Measurements from ENCODE around the gene BCL2.

DNA sequence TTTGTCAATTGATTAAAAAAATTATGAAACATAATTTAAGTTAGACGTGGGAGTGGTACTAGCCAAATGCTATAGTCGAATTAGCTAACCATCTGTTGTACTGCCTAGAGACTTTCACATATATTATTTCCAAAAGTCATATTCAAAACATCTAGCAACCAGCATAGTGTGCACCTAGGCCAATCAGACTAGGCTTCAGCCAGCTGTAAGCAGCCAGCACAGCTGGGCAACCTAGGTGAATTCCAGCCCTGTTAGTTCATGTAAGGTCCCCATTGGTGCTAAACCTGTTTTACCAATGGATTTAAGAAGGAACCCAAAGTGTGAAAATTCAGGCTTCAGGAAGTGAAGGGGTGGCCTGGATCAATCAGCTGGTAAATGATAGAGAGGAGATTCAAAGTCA, 144.3 kb downstream of the BCL2 start:
- TF ChIP-seq POLR2A (IDR thresholded peaks at IDR 0.05; ENCODE audit: low read depth, low read length) (no peak), POLR2AphosphoS5 (IDR thresholded peaks at IDR 0.05; ENCODE audit: low read depth, low read length) (no peak)

Measured in GM12892 (cell line).